Measurements from ENCODE around the gene C2. TPM values are rescaled to one million over a fixed set of nuclear protein-coding genes. Genes with fewer than 3 reads are reported as not detected.
"Not testable (repeated sequence)": the region's sequence is repeated elsewhere in the genome, so short reads cannot be mapped to it uniquely, and the experiment has no call there.

The C2 gene
- total RNA-seq, 1 donor from 2014 or later = 0.63 TPM

DNA sequence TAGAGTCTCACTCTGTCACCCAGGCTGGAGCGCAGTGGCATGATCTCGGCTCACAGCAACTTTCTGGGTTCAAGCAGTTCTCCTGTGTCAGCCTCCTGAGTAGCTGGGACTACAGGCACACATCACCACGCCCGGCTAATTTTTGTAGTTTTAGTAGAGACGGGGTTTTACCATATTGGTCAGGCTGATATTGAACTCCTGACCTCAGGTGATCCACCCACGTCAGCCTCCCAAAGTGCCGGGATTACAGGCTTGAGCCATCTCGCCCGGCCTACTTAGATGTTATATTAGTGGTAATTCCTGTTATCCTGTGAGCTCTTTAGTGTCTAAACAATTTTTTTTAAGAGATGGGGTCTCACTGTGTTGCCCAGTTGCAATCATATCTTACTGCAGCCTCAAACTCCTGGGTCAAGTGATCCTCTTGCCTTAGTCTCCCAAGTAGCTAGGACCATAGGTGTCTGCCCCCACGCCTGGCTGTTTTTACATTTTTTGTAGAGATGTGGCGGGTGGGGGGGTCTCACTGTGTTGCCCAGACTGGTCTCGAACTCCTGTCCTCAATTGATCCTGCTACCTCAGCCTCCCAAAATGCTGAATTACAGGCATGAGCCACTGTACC is 50.4 kb downstream of the C2 start:
- TF ChIP-seq, protein P1, sequence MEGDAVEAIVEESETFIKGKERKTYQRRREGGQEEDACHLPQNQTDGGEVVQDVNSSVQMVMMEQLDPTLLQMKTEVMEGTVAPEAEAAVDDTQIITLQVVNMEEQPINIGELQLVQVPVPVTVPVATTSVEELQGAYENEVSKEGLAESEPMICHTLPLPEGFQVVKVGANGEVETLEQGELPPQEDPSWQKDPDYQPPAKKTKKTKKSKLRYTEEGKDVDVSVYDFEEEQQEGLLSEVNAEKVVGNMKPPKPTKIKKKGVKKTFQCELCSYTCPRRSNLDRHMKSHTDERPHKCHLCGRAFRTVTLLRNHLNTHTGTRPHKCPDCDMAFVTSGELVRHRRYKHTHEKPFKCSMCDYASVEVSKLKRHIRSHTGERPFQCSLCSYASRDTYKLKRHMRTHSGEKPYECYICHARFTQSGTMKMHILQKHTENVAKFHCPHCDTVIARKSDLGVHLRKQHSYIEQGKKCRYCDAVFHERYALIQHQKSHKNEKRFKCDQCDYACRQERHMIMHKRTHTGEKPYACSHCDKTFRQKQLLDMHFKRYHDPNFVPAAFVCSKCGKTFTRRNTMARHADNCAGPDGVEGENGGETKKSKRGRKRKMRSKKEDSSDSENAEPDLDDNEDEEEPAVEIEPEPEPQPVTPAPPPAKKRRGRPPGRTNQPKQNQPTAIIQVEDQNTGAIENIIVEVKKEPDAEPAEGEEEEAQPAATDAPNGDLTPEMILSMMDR (IDR thresholded peaks at IDR 0.05; ENCODE audit: insufficient read depth, low read length, poor library complexity, severe bottlenecking) = no peak
- Histone ChIP-seq H3K4me3 (ENCODE audit: low read depth, low read length) (no peak overlapping the region), H3K27me3 (ENCODE audit: control insufficient read depth, insufficient read depth, low read length) (no peaks in the 10 kb centered on the region), H3K36me3 (ENCODE audit: control insufficient read depth, insufficient read depth, low read length) (no peaks in the 10 kb centered on the region)
- no peak for DNase-seq (ENCODE audit: low read depth)

DNA sequence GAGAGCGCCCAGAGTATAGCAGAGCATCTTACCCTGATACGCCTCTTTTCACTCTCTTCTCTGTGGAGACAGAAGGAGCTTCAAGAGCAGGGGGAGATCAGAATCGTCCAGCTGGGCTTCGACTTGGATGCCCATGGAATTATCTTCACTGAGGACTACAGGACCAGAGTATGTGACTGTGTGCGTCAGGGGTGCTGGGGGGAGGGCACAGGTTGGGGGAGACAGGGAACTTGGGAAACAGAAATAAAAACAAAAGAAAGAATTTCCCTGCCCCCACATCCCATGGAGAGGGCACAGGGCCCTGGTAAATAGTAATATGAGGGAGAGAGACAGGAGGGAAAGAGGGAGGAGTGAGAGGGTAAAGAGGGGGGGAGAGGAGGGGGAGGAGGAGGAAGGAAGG is 51.3 kb downstream of the C2 start:
- H3K36me3 ChIP-seq (ENCODE audit: control insufficient read depth, insufficient read depth, low read length) = no peaks in the 10 kb centered on the region
- no peak overlapping the region for H3K4me3 ChIP-seq (ENCODE audit: low read depth, low read length)
- H3K27me3 ChIP-seq (ENCODE audit: control insufficient read depth, insufficient read depth, low read length) = no peaks in the 10 kb centered on the region
- no peak for DNase-seq (ENCODE audit: low read depth)
- TF ChIP-seq, protein P1 (IDR thresholded peaks at IDR 0.05; ENCODE audit: insufficient read depth, low read length, poor library complexity, severe bottlenecking) = no peak

DNA sequence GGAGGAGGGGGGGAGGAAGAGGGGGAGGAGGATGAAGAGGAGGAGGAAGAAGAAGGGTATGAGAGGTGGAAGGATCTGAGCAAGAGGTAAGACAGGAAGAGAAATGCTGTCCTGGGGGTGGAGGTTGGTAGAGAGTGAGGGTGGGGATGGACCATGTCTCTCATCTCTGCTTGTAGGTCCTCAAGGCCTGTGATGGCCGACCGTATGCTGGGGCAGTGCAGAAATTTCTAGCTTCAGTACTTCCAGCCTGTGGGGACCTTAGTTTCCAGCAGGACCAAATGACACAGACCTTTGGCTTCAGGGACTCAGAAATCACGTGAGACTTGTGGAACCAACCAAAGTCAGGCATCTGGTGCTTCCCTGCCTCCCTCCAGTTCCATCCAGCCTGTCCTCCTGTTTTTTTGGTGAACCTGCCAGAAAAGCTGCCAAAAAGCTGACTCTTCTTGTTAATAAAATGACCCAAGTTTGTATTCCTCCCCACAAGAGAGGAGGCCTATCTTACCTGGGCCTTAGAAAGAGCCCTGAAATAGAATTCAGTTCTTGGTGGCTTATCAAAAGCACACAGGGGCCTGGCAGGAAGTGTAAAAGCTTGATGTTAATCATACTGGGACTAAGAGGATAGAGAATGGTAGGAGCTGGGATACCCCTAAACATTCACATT is 51.9 kb downstream of the C2 start:
- Histone ChIP-seq H3K36me3 (ENCODE audit: control insufficient read depth, insufficient read depth, low read length) (no peaks in the 10 kb centered on the region), H3K4me3 (ENCODE audit: low read depth, low read length) (no peak overlapping the region), H3K27me3 (ENCODE audit: control insufficient read depth, insufficient read depth, low read length) (no peaks in the 10 kb centered on the region)
- DNase-seq (ENCODE audit: low read depth) = no peak
- TF ChIP-seq, protein P1 (IDR thresholded peaks at IDR 0.05; ENCODE audit: insufficient read depth, low read length, poor library complexity, severe bottlenecking) = no peak

DNA sequence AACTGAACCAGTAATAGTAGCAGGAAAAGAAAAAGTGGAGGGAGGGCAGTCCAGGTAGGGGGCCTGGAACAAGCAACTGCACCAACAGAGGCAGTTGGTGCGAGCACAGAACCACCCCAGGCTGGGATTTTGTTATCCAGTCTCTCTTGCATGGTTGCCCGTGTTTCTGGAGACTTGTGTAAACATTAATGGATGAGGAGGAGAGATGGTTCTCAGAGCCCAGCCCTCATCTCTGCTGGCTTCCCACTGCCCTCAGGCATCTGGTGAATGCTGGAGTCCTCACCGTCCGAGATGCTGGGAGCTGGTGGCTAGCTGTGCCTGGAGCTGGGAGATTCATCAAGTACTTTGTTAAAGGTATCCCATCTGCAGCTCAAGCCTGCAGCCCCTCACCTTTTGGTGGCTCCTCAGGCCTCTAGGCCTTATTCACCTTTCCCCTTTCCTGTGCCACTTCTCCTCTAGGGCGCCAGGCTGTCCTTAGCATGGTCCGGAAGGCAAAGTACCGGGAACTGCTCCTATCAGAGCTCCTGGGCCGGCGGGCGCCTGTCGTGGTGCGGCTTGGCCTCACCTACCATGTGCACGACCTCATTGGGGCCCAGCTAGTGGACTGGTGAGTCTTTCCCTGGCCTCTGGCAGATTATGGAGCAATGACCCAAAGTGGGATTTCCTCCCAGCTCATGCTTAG is 52.8 kb downstream of the C2 start:
- not testable (repeated sequence) for H3K4me3 ChIP-seq (ENCODE audit: low read depth, low read length); DNase-seq (ENCODE audit: low read depth); H3K36me3 ChIP-seq (ENCODE audit: control insufficient read depth, insufficient read depth, low read length); H3K27me3 ChIP-seq (ENCODE audit: control insufficient read depth, insufficient read depth, low read length)

DNA sequence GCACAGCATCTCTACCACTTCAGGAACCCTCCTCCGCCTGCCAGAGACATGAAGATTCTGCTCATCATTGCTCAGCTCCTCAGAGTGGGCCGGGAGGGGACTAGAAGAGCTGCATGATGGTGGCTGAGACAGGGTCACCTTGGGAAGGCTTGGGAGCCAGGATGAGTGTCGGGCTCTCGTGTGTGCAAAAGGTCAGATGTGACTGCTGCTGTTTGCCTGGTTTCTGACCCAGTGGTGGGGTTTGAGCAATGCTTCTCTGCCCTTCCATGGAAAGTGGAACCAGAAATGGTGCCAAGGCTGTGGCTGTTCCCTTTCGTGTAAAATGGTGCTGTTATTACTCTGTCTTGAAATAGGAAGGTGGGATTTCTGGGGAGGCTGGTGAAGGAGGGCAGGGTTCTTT is 53.5 kb downstream of the C2 start:
- H3K4me3 ChIP-seq (ENCODE audit: low read depth, low read length); DNase-seq (ENCODE audit: low read depth); H3K27me3 ChIP-seq (ENCODE audit: control insufficient read depth, insufficient read depth, low read length); H3K36me3 ChIP-seq (ENCODE audit: control insufficient read depth, insufficient read depth, low read length): not testable (repeated sequence)

DNA sequence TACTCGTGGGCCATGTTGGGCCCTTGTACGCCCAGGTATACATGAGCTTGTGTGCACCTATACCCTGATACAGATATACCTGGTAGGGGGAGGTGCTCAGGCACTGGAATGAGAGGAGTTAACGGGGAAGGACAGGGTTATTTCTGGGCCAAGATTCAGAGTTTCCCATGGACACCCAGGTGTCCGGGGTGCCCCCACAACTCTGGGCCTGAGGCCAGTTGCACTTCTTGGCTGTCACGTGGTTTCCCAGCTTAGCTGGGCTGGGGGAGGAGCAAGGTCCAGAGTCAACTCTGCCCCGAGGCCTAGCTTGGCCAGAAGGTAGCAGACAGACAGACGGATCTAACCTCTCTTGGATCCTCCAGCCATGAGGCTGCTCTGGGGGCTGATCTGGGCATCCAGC is 54.2 kb downstream of the C2 start, which contains the start of gene C4A:
Gene C4A, plus strand, starts transcription at position 314 of the 400 bp plus-strand sequence. Its CDS starts 51 bp downstream, at position 365.
- not testable (repeated sequence) for H3K27me3 ChIP-seq (ENCODE audit: control insufficient read depth, insufficient read depth, low read length); DNase-seq (ENCODE audit: low read depth); H3K36me3 ChIP-seq (ENCODE audit: control insufficient read depth, insufficient read depth, low read length); H3K4me3 ChIP-seq (ENCODE audit: low read depth, low read length)

DNA sequence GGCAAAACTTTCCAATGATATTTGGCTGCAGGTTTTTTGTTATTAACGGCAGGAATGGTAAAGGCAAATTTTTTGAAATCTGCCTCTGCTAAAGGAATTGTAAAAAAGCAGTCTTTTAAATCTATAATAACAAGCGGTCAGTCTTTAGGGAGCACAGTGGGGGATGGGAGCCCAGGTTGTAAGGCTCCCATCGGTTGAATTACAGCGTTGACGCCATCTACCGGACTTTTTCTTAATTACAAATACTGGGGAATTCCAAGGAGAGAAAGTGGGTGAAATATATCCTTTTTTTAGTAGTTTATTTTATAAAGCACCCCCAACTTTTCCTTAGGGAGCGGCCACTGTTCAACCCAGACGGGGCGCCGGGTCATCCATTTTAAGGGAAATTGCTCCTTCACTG is 61.8 kb downstream of the C2 start:
- DNase-seq (ENCODE audit: low read depth); H3K4me3 ChIP-seq (ENCODE audit: low read depth, low read length); H3K36me3 ChIP-seq (ENCODE audit: control insufficient read depth, insufficient read depth, low read length); H3K27me3 ChIP-seq (ENCODE audit: control insufficient read depth, insufficient read depth, low read length): not testable (repeated sequence)

DNA sequence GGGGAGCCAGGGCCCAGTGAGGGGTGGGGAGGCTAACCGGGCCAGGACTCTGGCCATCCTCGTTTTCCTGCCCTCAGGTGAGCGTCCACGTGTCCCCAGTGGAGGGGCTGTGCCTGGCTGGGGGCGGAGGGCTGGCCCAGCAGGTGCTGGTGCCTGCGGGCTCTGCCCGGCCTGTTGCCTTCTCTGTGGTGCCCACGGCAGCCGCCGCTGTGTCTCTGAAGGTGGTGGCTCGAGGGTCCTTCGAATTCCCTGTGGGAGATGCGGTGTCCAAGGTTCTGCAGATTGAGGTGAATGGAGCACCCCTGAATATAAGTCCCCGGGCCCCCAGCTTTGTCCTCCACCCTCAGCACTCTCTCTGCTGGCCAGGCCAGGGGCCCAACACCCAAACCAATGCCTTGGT is 66.9 kb downstream of the C2 start:
- H3K4me3 ChIP-seq (ENCODE audit: low read depth, low read length); DNase-seq (ENCODE audit: low read depth); H3K36me3 ChIP-seq (ENCODE audit: control insufficient read depth, insufficient read depth, low read length); H3K27me3 ChIP-seq (ENCODE audit: control insufficient read depth, insufficient read depth, low read length): not testable (repeated sequence)

Other genes with a start within 250 kb of the C2 start
- not detected in 2 replicates for gene LY6G5C, start 246.7 kb upstream of the C2 start, total RNA-seq
- 43.8 and 45.5 TPM in 2 replicates for gene ABHD16A, start 224.4 kb upstream of the C2 start, total RNA-seq
- not detected in 2 replicates for gene LY6G6F, start 220.9 kb upstream of the C2 start, total RNA-seq
- not detected in 2 replicates for gene LY6G6D, start 212.4 kb upstream of the C2 start, total RNA-seq
- not detected in 2 replicates for gene LY6G6C, start 206.0 kb upstream of the C2 start, total RNA-seq
- 0.29 TPM in 1 of 2 replicates, not detected in the other for gene MPIG6B, start 204.3 kb upstream of the C2 start, total RNA-seq
- gene DDAH2, start 198.4 kb upstream of the C2 start, total RNA-seq = 91.5 and 106 TPM in 2 replicates
- gene CLIC1, start 191.2 kb upstream of the C2 start, total RNA-seq = 494 and 498 TPM in 2 replicates
- gene MSH5, start 187.7 kb upstream of the C2 start, total RNA-seq = 8.9 and 13.1 TPM in 2 replicates
- 1.1 and 2.2 TPM in 2 replicates for gene SAPCD1, start 165.1 kb upstream of the C2 start, total RNA-seq
- gene VWA7, start 150.4 kb upstream of the C2 start, total RNA-seq = 1.5 and 3.1 TPM in 2 replicates
- 165 and 181 TPM in 2 replicates for gene VARS1, start 132.0 kb upstream of the C2 start, total RNA-seq
- gene LSM2, start 120.8 kb upstream of the C2 start, total RNA-seq = 78.6 and 89.0 TPM in 2 replicates
- gene HSPA1L, start 112.4 kb upstream of the C2 start, total RNA-seq = 0.46 and 1.1 TPM in 2 replicates
- gene HSPA1A, start 112.2 kb upstream of the C2 start, total RNA-seq = 54.6 and 67.0 TPM in 2 replicates
- 68.3 and 79.1 TPM in 2 replicates for gene HSPA1B, start 100.0 kb upstream of the C2 start, total RNA-seq
- 142 and 152 TPM in 2 replicates for gene NEU1, start 64.9 kb upstream of the C2 start, total RNA-seq
- gene SLC44A4, start 48.7 kb upstream of the C2 start, total RNA-seq = 17.7 and 26.1 TPM in 2 replicates
- gene EHMT2, start 30.0 kb upstream of the C2 start, total RNA-seq = 55.7 and 59.3 TPM in 2 replicates
- gene ZBTB12, start 25.6 kb upstream of the C2 start, total RNA-seq = 3.0 and 4.9 TPM in 2 replicates
- 1.9 and 13.8 TPM in 2 replicates for gene CFB, start 18.4 kb downstream of the C2 start, total RNA-seq
- 123 and 140 TPM in 2 replicates for gene NELFE, start 31.3 kb downstream of the C2 start, total RNA-seq
- gene SKIC2, start 31.5 kb downstream of the C2 start, total RNA-seq = 43.3 and 49.1 TPM in 2 replicates
- 28.1 and 30.6 TPM in 2 replicates for gene DXO, start 44.4 kb downstream of the C2 start, total RNA-seq
- gene C4A, start 54.3 kb downstream of the C2 start, total RNA-seq = 1.8 and 3.2 TPM in 2 replicates
- gene C4B, start 87.1 kb downstream of the C2 start, total RNA-seq = 2.3 and 4.4 TPM in 2 replicates
- gene CYP21A2, start 110.7 kb downstream of the C2 start, total RNA-seq = 1.1 TPM in 1 of 2 replicates, not detected in the other
- 0.34 and 0.38 TPM in 2 replicates for gene TNXB, start 181.6 kb downstream of the C2 start, total RNA-seq
- 42.5 and 47.0 TPM in 2 replicates for gene ATF6B, start 200.5 kb downstream of the C2 start, total RNA-seq
- gene FKBPL, start 202.6 kb downstream of the C2 start, total RNA-seq = 4.6 and 5.3 TPM in 2 replicates
- 0.27 TPM in 1 of 2 replicates, not detected in the other for gene PRRT1, start 224.2 kb downstream of the C2 start, total RNA-seq
- gene PPT2, start 226.4 kb downstream of the C2 start, total RNA-seq = 12.9 and 20.5 TPM in 2 replicates
- gene EGFL8, start 236.9 kb downstream of the C2 start, total RNA-seq = 2.6 and 5.1 TPM in 2 replicates
- gene AGPAT1, start 248.4 kb downstream of the C2 start, total RNA-seq = 57.2 and 62.3 TPM in 2 replicates

Data from kidney epithelial cell (primary cell).